Measurements from ENCODE around the gene ST6GAL1. TPM values are rescaled to one million over a fixed set of nuclear protein-coding genes. Genes with fewer than 3 reads are reported as not detected.

ST6GAL1 gene
- total RNA-seq, 1 experiment from 2014 or later = 15.6 TPM

DNA sequence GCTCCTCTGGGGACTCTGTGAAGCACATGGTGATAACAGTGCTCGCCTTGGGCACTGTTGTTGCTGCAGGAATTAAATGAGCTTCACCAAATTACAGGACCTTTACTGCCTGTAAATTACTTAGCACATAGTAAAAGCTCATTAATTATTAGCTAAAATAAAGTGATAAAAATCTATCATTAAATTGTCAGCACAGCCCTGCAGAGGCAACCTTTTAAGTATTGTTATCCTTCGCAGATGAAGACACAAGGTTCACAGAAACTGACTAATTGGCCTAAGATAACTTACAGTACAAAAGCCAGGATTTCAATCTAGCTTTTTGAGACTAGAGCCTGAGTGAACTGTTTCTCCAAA is 96.0 kb downstream of the ST6GAL1 start:
- no peak for DNase-seq (ENCODE audit: low read depth, low spot score)
- no peaks in the 10 kb centered on the region for H3K79me2 ChIP-seq (ENCODE audit: insufficient read depth, low read length)
- ChIA-PET POLR2A (no interaction called here), CTCF (no interaction called here), RAD21 (ENCODE audit: low non-redundant PET in 1 of 2, low total read pairs in 2 of 2, uncharacterized antibody in 2 of 2, unreplicated experiment in 2 of 2) (no interaction called here)
- H3K4me2 ChIP-seq (ENCODE audit: low read length) = no peak overlapping the region
- ATAC-seq = no peak
- no peaks in the 10 kb centered on the region for H3K27me3 ChIP-seq (ENCODE audit: insufficient read depth, low read length)
- H4K20me1 ChIP-seq (ENCODE audit: insufficient read depth) = no peaks in the 10 kb centered on the region
- TF ChIP-seq, protein P1, sequence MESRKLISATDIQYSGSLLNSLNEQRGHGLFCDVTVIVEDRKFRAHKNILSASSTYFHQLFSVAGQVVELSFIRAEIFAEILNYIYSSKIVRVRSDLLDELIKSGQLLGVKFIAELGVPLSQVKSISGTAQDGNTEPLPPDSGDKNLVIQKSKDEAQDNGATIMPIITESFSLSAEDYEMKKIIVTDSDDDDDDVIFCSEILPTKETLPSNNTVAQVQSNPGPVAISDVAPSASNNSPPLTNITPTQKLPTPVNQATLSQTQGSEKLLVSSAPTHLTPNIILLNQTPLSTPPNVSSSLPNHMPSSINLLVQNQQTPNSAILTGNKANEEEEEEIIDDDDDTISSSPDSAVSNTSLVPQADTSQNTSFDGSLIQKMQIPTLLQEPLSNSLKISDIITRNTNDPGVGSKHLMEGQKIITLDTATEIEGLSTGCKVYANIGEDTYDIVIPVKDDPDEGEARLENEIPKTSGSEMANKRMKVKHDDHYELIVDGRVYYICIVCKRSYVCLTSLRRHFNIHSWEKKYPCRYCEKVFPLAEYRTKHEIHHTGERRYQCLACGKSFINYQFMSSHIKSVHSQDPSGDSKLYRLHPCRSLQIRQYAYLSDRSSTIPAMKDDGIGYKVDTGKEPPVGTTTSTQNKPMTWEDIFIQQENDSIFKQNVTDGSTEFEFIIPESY (IDR thresholded peaks at IDR 0.05; ENCODE audit: extremely low read depth, insufficient replicate concordance, low read length) = no peak
- TF ChIP-seq EZH2phosphoT487 (IDR thresholded peaks at IDR 0.05; ENCODE audit: borderline replicate concordance) = no peak
- TF ChIP-seq TCF7L2 (IDR thresholded peaks at IDR 0.05; ENCODE audit: borderline replicate concordance, extremely low read depth, insufficient read depth, insufficient read length) = no peak
- no peak for TF ChIP-seq ELF1 (IDR thresholded peaks at IDR 0.05; ENCODE audit: borderline replicate concordance, low read depth)
- no peak for TF ChIP-seq POLR2A (IDR thresholded peaks at IDR 0.05; ENCODE audit: borderline replicate concordance, extremely low read depth, insufficient read depth, insufficient read length)
- no peak for TF ChIP-seq YY1 (IDR thresholded peaks at IDR 0.05; ENCODE audit: extremely low read depth, insufficient replicate concordance, low read depth, low read length)
- no peak for TF ChIP-seq ZFX (IDR thresholded peaks at IDR 0.05)
- no peak for TF ChIP-seq EZH2 (IDR thresholded peaks at IDR 0.05)
- TF ChIP-seq CBX3 (IDR thresholded peaks at IDR 0.05; ENCODE audit: low read depth) = no peak
- no peak for TF ChIP-seq FOSL1 (IDR thresholded peaks at IDR 0.05; ENCODE audit: low read depth)
- no peak for TF ChIP-seq SRF (IDR thresholded peaks at IDR 0.05; ENCODE audit: low read depth)
- no peak for TF ChIP-seq EGR1 (IDR thresholded peaks at IDR 0.05; ENCODE audit: low read depth)
- no peaks in the 10 kb centered on the region for H3K4me1 ChIP-seq (ENCODE audit: control insufficient read depth in 1 of 2, insufficient read depth in 2 of 2, low read length in 2 of 2)
- BruUV-seq (replicated peaks) = no TSS peak
- no peak overlapping the region for H3K4me3 ChIP-seq (replicated peaks in 1 of 2; ENCODE audit: low read depth in 1 of 2, low read length in 2 of 2)
- no peaks in the 10 kb centered on the region for H3K9me2 ChIP-seq (ENCODE audit: insufficient read depth)
- no peak overlapping the region for H3K27ac ChIP-seq (ENCODE audit: low read depth, low read length)
- H3K9ac ChIP-seq (ENCODE audit: low read length) = no peak overlapping the region
- H3K36me3 ChIP-seq (ENCODE audit: control insufficient read depth in 1 of 2, insufficient read depth in 2 of 2, low read length in 2 of 2) = no peaks in the 10 kb centered on the region
- H2AFZ ChIP-seq (ENCODE audit: low read depth, low read length, poor library complexity, severe bottlenecking) = no peak overlapping the region
- H3K9me3 ChIP-seq (ENCODE audit: control insufficient read depth in 1 of 2, insufficient read depth in 1 of 2, low read depth in 1 of 2, low read length in 2 of 2) = no peaks in the 10 kb centered on the region
- intact Hi-C loops (cut with micrococcal nuclease) = no loop called here

All from HCT116 (cell line).